ENCODE results near the gene MEGF11.
"Not testable (repeated sequence)": the region's sequence is repeated elsewhere in the genome, so short reads cannot be mapped to it uniquely, and the experiment has no call there.

Gene MEGF11

GRCh38 chr15:65888981-65889380 is 364.6 kb downstream of the MEGF11 start:
- Histone ChIP-seq H3K27ac (ENCODE audit: low read depth, low read length, severe bottlenecking) (no peak overlapping the region), H3K9me3 (ENCODE audit: control insufficient read depth, low read length) (no peaks in the 10 kb centered on the region), H3K4me3 (ENCODE audit: extremely low read depth, insufficient read depth, low read length, poor library complexity, severe bottlenecking) (no peak overlapping the region), H3K4me1 (ENCODE audit: control insufficient read depth, insufficient read depth, low read length, poor library complexity, severe bottlenecking) (no peaks in the 10 kb centered on the region), H3K36me3 (ENCODE audit: control insufficient read depth, insufficient read depth, low read length) (peaks cover 87% of the 10 kb centered on the region)
- 100% methylated on average over 1 of the region's 3 CpGs; no CpG with 5 or more reads in 1 of the 2 experiments for WGBS, 2 experiments (ENCODE audit: insufficient coverage in 2 of 2)

GRCh38 chr15:65887565-65887964 is 366.0 kb downstream of the MEGF11 start:
- WGBS, 2 experiments (ENCODE audit: insufficient coverage in 2 of 2) = 83% methylated on average over 2 of the region's 3 CpGs; no CpG with 5 or more reads in 1 of the 2 experiments
- H3K4me1 ChIP-seq (ENCODE audit: control insufficient read depth, insufficient read depth, low read length, poor library complexity, severe bottlenecking) = no peaks in the 10 kb centered on the region
- H3K4me3 ChIP-seq (ENCODE audit: extremely low read depth, insufficient read depth, low read length, poor library complexity, severe bottlenecking) = no peak overlapping the region
- peaks cover 90% of the 10 kb centered on the region for H3K36me3 ChIP-seq (ENCODE audit: control insufficient read depth, insufficient read depth, low read length)
- H3K27ac ChIP-seq (ENCODE audit: low read depth, low read length, severe bottlenecking) = no peak overlapping the region
- no peaks in the 10 kb centered on the region for H3K9me3 ChIP-seq (ENCODE audit: control insufficient read depth, low read length)

GRCh38 chr15:65885668-65886218 is 367.8 kb downstream of the MEGF11 start:
- no peaks in the 10 kb centered on the region for H3K4me1 ChIP-seq (ENCODE audit: control insufficient read depth, insufficient read depth, low read length, poor library complexity, severe bottlenecking)
- peaks cover 91% of the 10 kb centered on the region for H3K36me3 ChIP-seq (ENCODE audit: control insufficient read depth, insufficient read depth, low read length)
- no peak overlapping the region for H3K27ac ChIP-seq (ENCODE audit: low read depth, low read length, severe bottlenecking)
- no peak overlapping the region for H3K4me3 ChIP-seq (ENCODE audit: extremely low read depth, insufficient read depth, low read length, poor library complexity, severe bottlenecking)
- no peaks in the 10 kb centered on the region for H3K9me3 ChIP-seq (ENCODE audit: control insufficient read depth, low read length)
- whole genome bisulfite sequencing, 2 experiments (ENCODE audit: insufficient coverage in 2 of 2) = 86 to 100% methylated on average over 3 of the region's 4 CpGs

- Histone ChIP-seq H3K4me1 (ENCODE audit: control insufficient read depth, insufficient read depth, low read length, poor library complexity, severe bottlenecking) (no peaks in the 10 kb centered on the region), H3K4me3 (ENCODE audit: extremely low read depth, insufficient read depth, low read length, poor library complexity, severe bottlenecking) (no peak overlapping the region), H3K9me3 (ENCODE audit: control insufficient read depth, low read length) (no peaks in the 10 kb centered on the region), H3K27ac (ENCODE audit: low read depth, low read length, severe bottlenecking) (no peak overlapping the region), H3K36me3 (ENCODE audit: control insufficient read depth, insufficient read depth, low read length) (peaks cover 91% of the 10 kb centered on the region)
Measured at GRCh38 chr15:65884511-65884910, 369.0 kb downstream of the MEGF11 start.

GRCh38 chr15:65883571-65883970 is 370.0 kb downstream of the MEGF11 start:
- Histone ChIP-seq H3K36me3 (ENCODE audit: control insufficient read depth, insufficient read depth, low read length) (peaks cover 92% of the 10 kb centered on the region), H3K27ac (ENCODE audit: low read depth, low read length, severe bottlenecking) (no peak overlapping the region), H3K4me1 (ENCODE audit: control insufficient read depth, insufficient read depth, low read length, poor library complexity, severe bottlenecking) (no peaks in the 10 kb centered on the region), H3K4me3 (ENCODE audit: extremely low read depth, insufficient read depth, low read length, poor library complexity, severe bottlenecking) (no peak overlapping the region), H3K9me3 (ENCODE audit: control insufficient read depth, low read length) (no peaks in the 10 kb centered on the region)
- WGBS, 2 experiments (ENCODE audit: insufficient coverage in 2 of 2) = 91 to 93% methylated on average over 3 to 5 of the region's 6 CpGs

GRCh38 chr15:65881766-65882434 is 371.6 kb downstream of the MEGF11 start:
- Histone ChIP-seq H3K4me3 (ENCODE audit: extremely low read depth, insufficient read depth, low read length, poor library complexity, severe bottlenecking) (no peak overlapping the region), H3K9me3 (ENCODE audit: control insufficient read depth, low read length) (no peaks in the 10 kb centered on the region), H3K36me3 (ENCODE audit: control insufficient read depth, insufficient read depth, low read length) (peaks cover 92% of the 10 kb centered on the region), H3K4me1 (ENCODE audit: control insufficient read depth, insufficient read depth, low read length, poor library complexity, severe bottlenecking) (no peaks in the 10 kb centered on the region), H3K27ac (ENCODE audit: low read depth, low read length, severe bottlenecking) (no peak overlapping the region)
- WGBS, 2 experiments (ENCODE audit: insufficient coverage in 2 of 2) = 100% methylated on average over 2 of the region's 3 CpGs; no CpG with 5 or more reads in 1 of the 2 experiments

GRCh38 chr15:65877749-65878148 is 375.8 kb downstream of the MEGF11 start:
- 86 to 94% methylated on average over 1 to 3 of the region's 3 CpGs for WGBS, 2 experiments (ENCODE audit: insufficient coverage in 2 of 2)

GRCh38 chr15:65875458-65875857 is 378.1 kb downstream of the MEGF11 start:
- no CpG with 5 or more reads among the region's 1 CpG for WGBS, 2 experiments (ENCODE audit: insufficient coverage in 2 of 2)
- H3K27ac ChIP-seq (ENCODE audit: low read depth, low read length, severe bottlenecking) = no peak overlapping the region
- no peaks in the 10 kb centered on the region for H3K4me1 ChIP-seq (ENCODE audit: control insufficient read depth, insufficient read depth, low read length, poor library complexity, severe bottlenecking)
- no peaks in the 10 kb centered on the region for H3K9me3 ChIP-seq (ENCODE audit: control insufficient read depth, low read length)
- no peak overlapping the region for H3K4me3 ChIP-seq (ENCODE audit: extremely low read depth, insufficient read depth, low read length, poor library complexity, severe bottlenecking)
- peaks cover 64% of the 10 kb centered on the region for H3K36me3 ChIP-seq (ENCODE audit: control insufficient read depth, insufficient read depth, low read length)

More at GRCh38 chr15:65877749-65878148, 375.8 kb downstream of the MEGF11 start:
- Histone ChIP-seq H3K9me3 (ENCODE audit: control insufficient read depth, low read length) (no peaks in the 10 kb centered on the region), H3K27ac (ENCODE audit: low read depth, low read length, severe bottlenecking) (no peak overlapping the region), H3K36me3 (ENCODE audit: control insufficient read depth, insufficient read depth, low read length) (peaks cover 82% of the 10 kb centered on the region), H3K4me1 (ENCODE audit: control insufficient read depth, insufficient read depth, low read length, poor library complexity, severe bottlenecking) (no peaks in the 10 kb centered on the region), H3K4me3 (ENCODE audit: extremely low read depth, insufficient read depth, low read length, poor library complexity, severe bottlenecking) (no peak overlapping the region)

GRCh38 chr15:65873256-65873655 is 380.3 kb downstream of the MEGF11 start:
- no peaks in the 10 kb centered on the region for H3K4me1 ChIP-seq (ENCODE audit: control insufficient read depth, insufficient read depth, low read length, poor library complexity, severe bottlenecking)
- peaks cover 46% of the 10 kb centered on the region for H3K36me3 ChIP-seq (ENCODE audit: control insufficient read depth, insufficient read depth, low read length)
- H3K9me3 ChIP-seq (ENCODE audit: control insufficient read depth, low read length) = no peaks in the 10 kb centered on the region
- no peak overlapping the region for H3K4me3 ChIP-seq (ENCODE audit: extremely low read depth, insufficient read depth, low read length, poor library complexity, severe bottlenecking)
- H3K27ac ChIP-seq (ENCODE audit: low read depth, low read length, severe bottlenecking) = no peak overlapping the region

- not testable (repeated sequence) for H3K9me3 ChIP-seq (ENCODE audit: control insufficient read depth, low read length); H3K4me1 ChIP-seq (ENCODE audit: control insufficient read depth, insufficient read depth, low read length, poor library complexity, severe bottlenecking); H3K4me3 ChIP-seq (ENCODE audit: extremely low read depth, insufficient read depth, low read length, poor library complexity, severe bottlenecking); H3K27ac ChIP-seq (ENCODE audit: low read depth, low read length, severe bottlenecking)
- 95 to 100% methylated on average over 2 to 5 of the region's 5 CpGs for WGBS, 2 experiments (ENCODE audit: insufficient coverage in 2 of 2)
- H3K36me3 ChIP-seq (ENCODE audit: control insufficient read depth, insufficient read depth, low read length) = peaks cover 39% of the 10 kb centered on the region
Measured at GRCh38 chr15:65872596-65872995, 381.0 kb downstream of the MEGF11 start.

GRCh38 chr15:65871886-65872285 is 381.7 kb downstream of the MEGF11 start:
- 81 to 100% methylated on average over 2 to 7 of the region's 9 CpGs for WGBS, 2 experiments (ENCODE audit: insufficient coverage in 2 of 2)
- peaks cover 32% of the 10 kb centered on the region for H3K36me3 ChIP-seq (ENCODE audit: control insufficient read depth, insufficient read depth, low read length)
- not testable (repeated sequence) for H3K4me3 ChIP-seq (ENCODE audit: extremely low read depth, insufficient read depth, low read length, poor library complexity, severe bottlenecking); H3K27ac ChIP-seq (ENCODE audit: low read depth, low read length, severe bottlenecking); H3K4me1 ChIP-seq (ENCODE audit: control insufficient read depth, insufficient read depth, low read length, poor library complexity, severe bottlenecking); H3K9me3 ChIP-seq (ENCODE audit: control insufficient read depth, low read length)

Data from mesodermal cell (in vitro differentiated cells).